BE2C (cell line): Measurements from ENCODE around the gene ACTL8.

Source experiments
- DNase-seq: peaks from one replicate; pipeline ENCODE4 v3.0.0-alpha.2; 2020
- H3K27me3 ChIP-seq: fragments of 250-450 bp; sonication (Bioruptor Pico); 2 replicates; pipeline ENCODE4 v1.5.1; 2020; ENCODE audit warnings: mild to moderate bottlenecking
- H3K36me3 ChIP-seq: fragments of 250-450 bp; sonication (Bioruptor Pico); 2 replicates; pipeline ENCODE4 v1.5.1; 2020; ENCODE audit warnings: mild to moderate bottlenecking
- H3K4me1 ChIP-seq: fragments of 250-450 bp; sonication (Bioruptor Pico); 2 replicates; pipeline ENCODE4 v1.5.1; 2020
- H3K4me3 ChIP-seq: 2 replicates; pipeline ENCODE4 v1.5.1; 2011; ENCODE audit warnings: low read depth, low read length
- H3K9me3 ChIP-seq: fragments of 250-450 bp; sonication (Bioruptor Pico); 2 replicates; pipeline ENCODE4 v1.5.1; 2020
- TF ChIP-seq, protein P1 (sequence below): IDR thresholded peaks from 2 replicates; pipeline ENCODE4 v1.5.1; 2012; ENCODE audit warnings: mild to moderate bottlenecking, low read depth, low read length

The ACTL8 gene

GRCh38 chr1:17857996-17858395, 102.9 kb downstream of the ACTL8 start:
- H3K4me3 ChIP-seq = no peak overlapping the region
- H3K9me3 ChIP-seq = no peaks in the 10 kb centered on the region
- H3K4me1 ChIP-seq = peaks cover 9% of the 10 kb centered on the region
- TF ChIP-seq, protein P1, sequence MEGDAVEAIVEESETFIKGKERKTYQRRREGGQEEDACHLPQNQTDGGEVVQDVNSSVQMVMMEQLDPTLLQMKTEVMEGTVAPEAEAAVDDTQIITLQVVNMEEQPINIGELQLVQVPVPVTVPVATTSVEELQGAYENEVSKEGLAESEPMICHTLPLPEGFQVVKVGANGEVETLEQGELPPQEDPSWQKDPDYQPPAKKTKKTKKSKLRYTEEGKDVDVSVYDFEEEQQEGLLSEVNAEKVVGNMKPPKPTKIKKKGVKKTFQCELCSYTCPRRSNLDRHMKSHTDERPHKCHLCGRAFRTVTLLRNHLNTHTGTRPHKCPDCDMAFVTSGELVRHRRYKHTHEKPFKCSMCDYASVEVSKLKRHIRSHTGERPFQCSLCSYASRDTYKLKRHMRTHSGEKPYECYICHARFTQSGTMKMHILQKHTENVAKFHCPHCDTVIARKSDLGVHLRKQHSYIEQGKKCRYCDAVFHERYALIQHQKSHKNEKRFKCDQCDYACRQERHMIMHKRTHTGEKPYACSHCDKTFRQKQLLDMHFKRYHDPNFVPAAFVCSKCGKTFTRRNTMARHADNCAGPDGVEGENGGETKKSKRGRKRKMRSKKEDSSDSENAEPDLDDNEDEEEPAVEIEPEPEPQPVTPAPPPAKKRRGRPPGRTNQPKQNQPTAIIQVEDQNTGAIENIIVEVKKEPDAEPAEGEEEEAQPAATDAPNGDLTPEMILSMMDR = no peak
- no peaks in the 10 kb centered on the region for H3K27me3 ChIP-seq
- no peaks in the 10 kb centered on the region for H3K36me3 ChIP-seq
- no peak for DNase-seq

DNA sequence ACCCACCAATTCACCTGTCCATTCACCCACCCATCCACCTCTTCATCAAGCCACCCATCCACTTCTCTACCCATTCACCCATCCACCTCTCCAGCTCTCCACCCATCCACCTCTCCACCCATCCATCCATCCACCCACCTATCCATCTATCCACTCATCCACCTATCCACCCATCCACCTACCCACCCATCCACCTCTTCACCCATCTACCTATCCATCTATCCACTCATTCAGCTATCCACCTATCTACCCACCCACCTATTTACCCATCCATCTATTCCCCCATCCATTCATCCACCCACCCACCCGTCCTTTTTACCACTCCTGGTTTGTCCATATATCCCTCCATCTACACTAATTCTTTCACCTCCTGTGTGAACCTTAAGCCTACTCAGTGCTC, 105.7 kb downstream of the ACTL8 start:
- TF ChIP-seq, protein P1 = no peak
- Histone ChIP-seq H3K4me1 (peaks cover 9% of the 10 kb centered on the region), H3K36me3 (no peaks in the 10 kb centered on the region), H3K27me3 (no peaks in the 10 kb centered on the region), H3K9me3 (no peaks in the 10 kb centered on the region), H3K4me3 (no peak overlapping the region)
- DNase-seq = no peak

DNA sequence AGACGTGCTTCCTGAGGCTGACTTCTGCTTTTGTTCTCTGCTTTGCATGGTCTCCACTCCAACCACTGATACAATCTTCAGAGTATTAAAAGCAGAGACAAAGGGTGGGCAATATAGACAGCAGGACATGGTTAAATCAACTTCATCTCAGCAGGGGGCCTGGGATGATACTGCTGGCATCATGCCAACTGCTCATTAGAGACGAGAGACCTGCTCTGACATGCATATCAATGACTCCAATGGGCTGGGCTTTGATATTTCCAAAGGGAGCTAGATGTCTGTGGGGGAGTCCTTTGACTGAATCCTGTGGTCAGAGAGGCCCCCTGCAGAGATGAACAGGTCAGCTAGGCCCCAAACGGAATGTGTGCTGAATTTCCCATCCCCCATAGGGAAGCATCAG, 106.6 kb downstream of the ACTL8 start:
- Histone ChIP-seq H3K4me3 (no peak overlapping the region), H3K4me1 (peaks cover 9% of the 10 kb centered on the region), H3K9me3 (no peaks in the 10 kb centered on the region), H3K27me3 (no peaks in the 10 kb centered on the region), H3K36me3 (no peaks in the 10 kb centered on the region)
- TF ChIP-seq, protein P1 = no peak
- DNase-seq = peak; percentile 67

- peaks cover 9% of the 10 kb centered on the region for H3K4me1 ChIP-seq
- TF ChIP-seq, protein P1 = no peak
- no peak for DNase-seq
- H3K4me3 ChIP-seq = no peak overlapping the region
- no peaks in the 10 kb centered on the region for H3K36me3 ChIP-seq
- no peaks in the 10 kb centered on the region for H3K9me3 ChIP-seq
- H3K27me3 ChIP-seq = no peaks in the 10 kb centered on the region
Observed at GRCh38 chr1:17862121-17862520, 107.0 kb downstream of the ACTL8 start.

GRCh38 chr1:17865912-17866739, 111.0 kb downstream of the ACTL8 start:
- no peak overlapping the region for H3K4me3 ChIP-seq
- H3K9me3 ChIP-seq = no peaks in the 10 kb centered on the region
- peaks cover 6% of the 10 kb centered on the region; the same call in 1 of the 2 replicates for H3K4me1 ChIP-seq
- no peak for DNase-seq
- H3K27me3 ChIP-seq = no peaks in the 10 kb centered on the region
- TF ChIP-seq, protein P1 = no peak
- no peaks in the 10 kb centered on the region for H3K36me3 ChIP-seq

- Histone ChIP-seq H3K4me1 (peaks cover 5% of the 10 kb centered on the region; the same call in 1 of the 2 replicates), H3K9me3 (no peaks in the 10 kb centered on the region), H3K27me3 (no peaks in the 10 kb centered on the region), H3K4me3 (no peak overlapping the region), H3K36me3 (no peaks in the 10 kb centered on the region)
- TF ChIP-seq, protein P1 = no peak
- no peak for DNase-seq
Observed at GRCh38 chr1:17866740-17867029, 111.6 kb downstream of the ACTL8 start.
